ENCODE results near the gene NRXN3. TPM values are rescaled to one million over a fixed set of nuclear protein-coding genes. Genes with fewer than 3 reads are reported as not detected.

Gene NRXN3
- total and polyA plus RNA-seq, 2 of the 13 experiments (the other 11 are each of a cell fraction or from before 2014, with no cell fraction given) = 0.03 TPM; not detected in 1

DNA sequence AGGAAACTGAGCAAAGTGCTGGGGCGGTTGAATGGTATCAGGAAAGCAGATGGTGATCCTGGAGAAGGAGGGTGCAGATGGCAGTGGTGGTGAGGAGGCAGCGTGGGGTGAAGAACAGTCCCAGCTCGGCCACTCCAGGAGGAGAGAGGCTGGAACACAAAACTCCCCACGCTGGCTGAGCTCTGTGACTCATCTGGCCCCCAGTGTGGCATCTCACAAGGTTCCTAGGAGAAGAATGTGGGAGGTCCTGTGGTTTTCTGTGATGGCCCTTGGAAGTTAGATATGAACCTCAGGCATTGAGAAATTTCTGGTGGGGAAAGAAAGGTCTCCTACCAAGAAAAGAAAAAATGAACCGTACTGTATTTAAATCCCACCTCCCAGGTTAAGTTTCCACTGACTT, 8.0 kb upstream of the NRXN3 start:
- no TSS peak for BruUV-seq (replicated peaks)
- Histone ChIP-seq H3K27me3 (ENCODE audit: control insufficient read depth in 1 of 2, insufficient read depth in 2 of 2, low read length in 2 of 2) (no peaks in the 10 kb centered on the region), H3K79me2 (ENCODE audit: insufficient read depth, low read length) (no peaks in the 10 kb centered on the region), H3K4me2 (ENCODE audit: low read depth, low read length) (no peak overlapping the region), H2AFZ (ENCODE audit: low read length) (no peak overlapping the region), H3K4me3 (replicated peaks in 1 of 3; ENCODE audit: insufficient read depth in 1 of 3, low read depth in 2 of 3, low read length in 3 of 3) (no peak overlapping the region), H3K9me3 (ENCODE audit: low read length) (no peaks in the 10 kb centered on the region), H3K27ac (ENCODE audit: extremely low read length, insufficient read depth, low read length) (no peak overlapping the region), H3K4me1 (ENCODE audit: insufficient read depth, low read length) (no peaks in the 10 kb centered on the region), H3K36me3 (replicated peaks in 1 of 2; ENCODE audit: control insufficient read depth in 1 of 2, insufficient read depth in 2 of 2, low read length in 2 of 2) (no peaks in the 10 kb centered on the region), H3K9ac (ENCODE audit: insufficient read depth, low read depth, low read length) (no peak overlapping the region), H4K20me1 (ENCODE audit: insufficient read depth, low read length) (no peaks in the 10 kb centered on the region)
- DNase-seq (ENCODE audit: low spot score) (no peak), ATAC-seq (no peak), FAIRE-seq (no peak)
- intact Hi-C loops (cut with micrococcal nuclease; ENCODE audit: unreplicated experiment) (no loop called here), in situ Hi-C loops (cut with HindIII; ENCODE audit: extremely low pct_ligation_motif_present, low pct_unique_long_range_greater_than_20kb) (loop anchor here (25.0 kb wide), 1 partner anchor 675 kb away; no protein-coding TSS in a partner anchor)
- ChIA-PET CTCF (ENCODE audit: low intra/inter-chr PET ratio, low total read pairs) (no interaction called here), POLR2A (no interaction called here)
- 4% methylated on average over 5 of the region's 5 CpGs for WGBS (ENCODE audit: low lambda C conversion rate)
- TF ChIP-seq TAF1 (CRISPR knock-in tag; IDR thresholded peaks at IDR 0.05) (no peak), SP140L (CRISPR knock-in tag; IDR thresholded peaks at IDR 0.05; ENCODE audit: borderline replicate concordance) (no peak), ZNF296 (CRISPR knock-in tag; conservative IDR thresholded peaks at IDR 0.05) (no peak), ISX (CRISPR knock-in tag; conservative IDR thresholded peaks at IDR 0.05) (no peak), MXD4 (CRISPR knock-in tag; IDR thresholded peaks at IDR 0.05) (no peak)
- TF ChIP-seq, protein P1, sequence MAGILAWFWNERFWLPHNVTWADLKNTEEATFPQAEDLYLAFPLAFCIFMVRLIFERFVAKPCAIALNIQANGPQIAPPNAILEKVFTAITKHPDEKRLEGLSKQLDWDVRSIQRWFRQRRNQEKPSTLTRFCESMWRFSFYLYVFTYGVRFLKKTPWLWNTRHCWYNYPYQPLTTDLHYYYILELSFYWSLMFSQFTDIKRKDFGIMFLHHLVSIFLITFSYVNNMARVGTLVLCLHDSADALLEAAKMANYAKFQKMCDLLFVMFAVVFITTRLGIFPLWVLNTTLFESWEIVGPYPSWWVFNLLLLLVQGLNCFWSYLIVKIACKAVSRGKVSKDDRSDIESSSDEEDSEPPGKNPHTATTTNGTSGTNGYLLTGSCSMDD (CRISPR knock-in tag; IDR thresholded peaks at IDR 0.05) = no peak
- TF ChIP-seq, protein P2, sequence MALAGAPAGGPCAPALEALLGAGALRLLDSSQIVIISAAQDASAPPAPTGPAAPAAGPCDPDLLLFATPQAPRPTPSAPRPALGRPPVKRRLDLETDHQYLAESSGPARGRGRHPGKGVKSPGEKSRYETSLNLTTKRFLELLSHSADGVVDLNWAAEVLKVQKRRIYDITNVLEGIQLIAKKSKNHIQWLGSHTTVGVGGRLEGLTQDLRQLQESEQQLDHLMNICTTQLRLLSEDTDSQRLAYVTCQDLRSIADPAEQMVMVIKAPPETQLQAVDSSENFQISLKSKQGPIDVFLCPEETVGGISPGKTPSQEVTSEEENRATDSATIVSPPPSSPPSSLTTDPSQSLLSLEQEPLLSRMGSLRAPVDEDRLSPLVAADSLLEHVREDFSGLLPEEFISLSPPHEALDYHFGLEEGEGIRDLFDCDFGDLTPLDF (CRISPR knock-in tag; IDR thresholded peaks at IDR 0.05) = no peak
- TF ChIP-seq, protein P3, sequence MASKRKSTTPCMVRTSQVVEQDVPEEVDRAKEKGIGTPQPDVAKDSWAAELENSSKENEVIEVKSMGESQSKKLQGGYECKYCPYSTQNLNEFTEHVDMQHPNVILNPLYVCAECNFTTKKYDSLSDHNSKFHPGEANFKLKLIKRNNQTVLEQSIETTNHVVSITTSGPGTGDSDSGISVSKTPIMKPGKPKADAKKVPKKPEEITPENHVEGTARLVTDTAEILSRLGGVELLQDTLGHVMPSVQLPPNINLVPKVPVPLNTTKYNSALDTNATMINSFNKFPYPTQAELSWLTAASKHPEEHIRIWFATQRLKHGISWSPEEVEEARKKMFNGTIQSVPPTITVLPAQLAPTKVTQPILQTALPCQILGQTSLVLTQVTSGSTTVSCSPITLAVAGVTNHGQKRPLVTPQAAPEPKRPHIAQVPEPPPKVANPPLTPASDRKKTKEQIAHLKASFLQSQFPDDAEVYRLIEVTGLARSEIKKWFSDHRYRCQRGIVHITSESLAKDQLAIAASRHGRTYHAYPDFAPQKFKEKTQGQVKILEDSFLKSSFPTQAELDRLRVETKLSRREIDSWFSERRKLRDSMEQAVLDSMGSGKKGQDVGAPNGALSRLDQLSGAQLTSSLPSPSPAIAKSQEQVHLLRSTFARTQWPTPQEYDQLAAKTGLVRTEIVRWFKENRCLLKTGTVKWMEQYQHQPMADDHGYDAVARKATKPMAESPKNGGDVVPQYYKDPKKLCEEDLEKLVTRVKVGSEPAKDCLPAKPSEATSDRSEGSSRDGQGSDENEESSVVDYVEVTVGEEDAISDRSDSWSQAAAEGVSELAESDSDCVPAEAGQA (IDR thresholded peaks at IDR 0.05; ENCODE audit: low read depth) = no peak
- TF ChIP-seq, protein P3 (CRISPR knock-in tag; IDR thresholded peaks at IDR 0.05; ENCODE audit: borderline replicate concordance) = no peak

Measured in HepG2 (cell line).